H9 (cell line): Measurements from ENCODE around the gene PARD3. TPM values are rescaled to one million over a fixed set of nuclear protein-coding genes. Genes with fewer than 3 reads are reported as not detected.

ENCODE experiments used
- DNase-seq: peaks from one replicate; pipeline ENCODE4 v3.0.0-alpha.2; 2017
- H2AFZ ChIP-seq: one replicate; pipeline ENCODE4 v1.6.1; 2013; ENCODE audit warnings: mild to moderate bottlenecking, low read length, control low read depth, moderate library complexity
- H2AK5ac ChIP-seq: 2 replicates; pipeline ENCODE4 v1.6.1; 2013; ENCODE audit warnings: low read length, control low read depth, mixed read lengths; ENCODE audit not compliant: insufficient read length
- H2BK120ac ChIP-seq: one replicate; pipeline ENCODE4 v1.6.1; 2013; ENCODE audit warnings: low read depth, mild to moderate bottlenecking, low read length, control low read depth, inconsistent platforms; ENCODE audit not compliant: poor library complexity, severe bottlenecking
- H2BK12ac ChIP-seq: 2 replicates; pipeline ENCODE4 v1.6.1; 2013; ENCODE audit warnings: low read length, control low read depth, mixed read lengths, low read depth; ENCODE audit not compliant: insufficient read length
- H2BK15ac ChIP-seq: 2 replicates; pipeline ENCODE4 v1.6.1; 2013; ENCODE audit warnings: low read depth, low read length, control low read depth
- H2BK20ac ChIP-seq: one replicate; pipeline ENCODE4 v1.6.1; 2013; ENCODE audit warnings: low read depth, mild to moderate bottlenecking, low read length, control low read depth, inconsistent platforms; ENCODE audit not compliant: poor library complexity, severe bottlenecking
- H2BK5ac ChIP-seq: 2 replicates; pipeline ENCODE4 v1.6.1; 2013; ENCODE audit warnings: low read length, control low read depth, mixed read lengths; ENCODE audit not compliant: insufficient read length
- H3K14ac ChIP-seq: 2 replicates; pipeline ENCODE4 v1.6.1; 2013; ENCODE audit warnings: low read length, control low read depth; ENCODE audit not compliant: insufficient read depth
- H3K18ac ChIP-seq: 2 replicates; pipeline ENCODE4 v1.6.1; 2013; ENCODE audit warnings: low read depth, mild to moderate bottlenecking, mixed read lengths, low read length, control low read depth; ENCODE audit not compliant: insufficient read length
- H3K23ac ChIP-seq: 2 replicates; pipeline ENCODE4 v1.6.1; 2013; ENCODE audit warnings: low read length, control low read depth, mixed read lengths, low read depth; ENCODE audit not compliant: insufficient read length
- H3K23me2 ChIP-seq: 2 replicates; pipeline ENCODE4 v1.6.1; 2013; ENCODE audit warnings: low read depth, mild to moderate bottlenecking, mixed read lengths, low read length, control low read depth; ENCODE audit not compliant: insufficient read length, poor library complexity, severe bottlenecking
- H3K27ac ChIP-seq: 2 replicates; pipeline ENCODE4 v1.5.1; 2013; ENCODE audit warnings: low read length, control low read depth, mixed read lengths, low read depth; ENCODE audit not compliant: insufficient read length
- H3K27me3 ChIP-seq: 2 replicates; pipeline ENCODE4 v1.6.1; 2013; ENCODE audit warnings: low read length, control low read depth, inconsistent platforms; ENCODE audit not compliant: insufficient read depth
- H3K4ac ChIP-seq: 2 replicates; pipeline ENCODE4 v1.6.1; 2013; ENCODE audit warnings: low read depth, mild to moderate bottlenecking, control low read depth, inconsistent platforms, low read length, moderate library complexity
- H3K4me1 ChIP-seq: 2 replicates; pipeline ENCODE4 v1.6.1; 2013; ENCODE audit warnings: low read length, control low read depth, inconsistent platforms; ENCODE audit not compliant: insufficient read depth
- H3K4me2 ChIP-seq: 2 replicates; pipeline ENCODE4 v1.6.1; 2013; ENCODE audit warnings: low read length, control low read depth, mixed read lengths; ENCODE audit not compliant: insufficient read length, insufficient read depth
- H3K56ac ChIP-seq: 2 replicates; pipeline ENCODE4 v1.6.1; 2013; ENCODE audit warnings: low read depth, mild to moderate bottlenecking, mixed read lengths, low read length, control low read depth; ENCODE audit not compliant: insufficient read length
- H3K79me1 ChIP-seq: 2 replicates; pipeline ENCODE4 v1.6.1; 2013; ENCODE audit warnings: low read depth, mild to moderate bottlenecking, moderate library complexity, low read length, control low read depth, inconsistent platforms; ENCODE audit not compliant: insufficient read depth, poor library complexity, severe bottlenecking
- H3K79me2 ChIP-seq: 2 replicates; pipeline ENCODE4 v1.6.1; 2013; ENCODE audit warnings: low read length, control low read depth, inconsistent platforms; ENCODE audit not compliant: insufficient read depth
- H3K9ac ChIP-seq: 2 replicates; pipeline ENCODE4 v1.6.1; 2013; ENCODE audit warnings: low read length, control low read depth, mixed read lengths; ENCODE audit not compliant: insufficient read length; ENCODE audit errors: extremely low read depth
- H3K9me3 ChIP-seq: one replicate; pipeline ENCODE4 v1.6.1; 2013; ENCODE audit warnings: low read depth, low read length, inconsistent platforms; ENCODE audit not compliant: control insufficient read depth
- H3T11ph ChIP-seq: one replicate; pipeline ENCODE4 v1.6.1; 2013; ENCODE audit warnings: mild to moderate bottlenecking, low read length, control low read depth, inconsistent platforms
- H4K20me1 ChIP-seq: one replicate; pipeline ENCODE4 v1.6.1; 2013; ENCODE audit not compliant: control insufficient read depth, insufficient read length, insufficient read depth
- H4K5ac ChIP-seq: 2 replicates; pipeline ENCODE4 v1.6.1; 2013; ENCODE audit warnings: low read depth, mild to moderate bottlenecking, mixed read lengths, low read length, control low read depth; ENCODE audit not compliant: insufficient read length
- H4K8ac ChIP-seq: replicated peaks from 2 replicates; pipeline ENCODE4 v1.6.1; 2013; ENCODE audit warnings: low read length, control low read depth, mixed read lengths, low read depth; ENCODE audit not compliant: insufficient read length
- H4K91ac ChIP-seq: 2 replicates; pipeline ENCODE4 v1.6.1; 2013; ENCODE audit warnings: low read depth, mild to moderate bottlenecking, moderate library complexity, mixed read lengths, low read length, control low read depth; ENCODE audit not compliant: insufficient read length
- H3K27ac Mint-ChIP-seq, 3 experiments: 2 replicates in 2 of 3; 3 replicates in 1 of 3; pipeline ENCODE4 v1.8.0; 2020 to 2021; ENCODE audit warnings: mixed read lengths in 3 of 3, mild to moderate bottlenecking in 1 of 3, moderate library complexity in 1 of 3
- H3K27me3 Mint-ChIP-seq: 2 replicates; pipeline ENCODE4 v1.8.0; 2021; ENCODE audit warnings: low read depth, mild to moderate bottlenecking, moderate library complexity, mixed read lengths
- H3K36me3 Mint-ChIP-seq, 3 experiments: 2 replicates in 2 of 3; 3 replicates in 1 of 3; pipeline ENCODE4 v1.8.0; 2020 to 2021; ENCODE audit warnings: low read depth in 3 of 3, mixed read lengths in 3 of 3; ENCODE audit not compliant: insufficient read depth in 1 of 3
- H3K4me1 Mint-ChIP-seq, 2 experiments: 2 replicates each; pipeline ENCODE4 v1.8.0; 2020; ENCODE audit warnings: mixed read lengths in 2 of 2
- H3K4me3 Mint-ChIP-seq, 2 experiments: 2 replicates in 1 of 2; 3 replicates in 1 of 2; pipeline ENCODE4 v1.8.0; 2020 to 2021; ENCODE audit warnings: mild to moderate bottlenecking in 2 of 2, mixed read lengths in 2 of 2, moderate library complexity in 1 of 2
- H3K9me3 Mint-ChIP-seq, 2 experiments: 2 replicates in 1 of 2; 3 replicates in 1 of 2; pipeline ENCODE4 v1.8.0; 2020; ENCODE audit warnings: mild to moderate bottlenecking in 2 of 2, mixed read lengths in 2 of 2, moderate library complexity in 1 of 2
- CTCF ChIP-seq: fragments of 200-600 bp; sonication (generic); conservative IDR thresholded peaks from 3 replicates; pipeline ENCODE4 v1.8.0; 2021; ENCODE audit warnings: antibody characterized with exemption, mild to moderate bottlenecking
- WGBS: extraction: QIAGEN DNeasy Blood & Tissue Kit; methylation state at CpG from one replicate; pipeline ENCODE4 v1.1.7; 2013; ENCODE audit warnings: missing lambda C conversion rate, low lambda C conversion rate, mixed read lengths; ENCODE audit not compliant: insufficient read length; ENCODE audit errors: extremely low coverage; 5-methylcytosine and 5-hydroxymethylcytosine counted together
- total RNA-seq: library from RNA; stranded (reverse); gene quantifications from 2 replicates; pipeline ENCODE4 v1.2.1, GENCODE V29; 2021

PARD3 gene
- total RNA-seq, 1 experiment from 2014 or later, result 44.7 TPM

GRCh38 chr10:34203966-34204630 is 611.0 kb downstream of the PARD3 start:
- no CpG with 5 or more reads among the region's 7 CpGs for WGBS
- Histone ChIP-seq H4K20me1 (no peaks in the 10 kb centered on the region), H3K79me1 (no peaks in the 10 kb centered on the region), H2AFZ (no peak overlapping the region), H3K4me1 (no peaks in the 10 kb centered on the region; the same call in 1 of the 2 replicates), H3K23me2 (no peaks in the 10 kb centered on the region), H4K91ac (no peak overlapping the region), H3K27ac (no peak overlapping the region), H3K4me2 (no peak overlapping the region), H2BK15ac (no peak overlapping the region), H3K9me3 (no peaks in the 10 kb centered on the region), H4K8ac (no peak overlapping the region), H4K5ac (no peak overlapping the region), H3K9ac (no peak overlapping the region), H3K4ac (no peak overlapping the region), H2BK120ac (no peak overlapping the region), H2BK20ac (no peak overlapping the region), H2BK12ac (no peak overlapping the region), H2AK5ac (no peak overlapping the region), H3T11ph (no peak overlapping the region), H3K56ac (no peak overlapping the region), H3K27me3 (no peaks in the 10 kb centered on the region), H3K18ac (no peak overlapping the region), H2BK5ac (no peak overlapping the region), H3K14ac (no peak overlapping the region; the same call in 1 of the 2 replicates), H3K23ac (no peak overlapping the region), H3K79me2 (no peaks in the 10 kb centered on the region)
- Mint-ChIP-seq H3K36me3 (peaks cover 1 to 11% (median 5%) of the 10 kb centered on the region in 3 experiments; a peak in 4 of 7 replicates), H3K27me3 (no peaks in the 10 kb centered on the region), H3K9me3 (peaks cover 4% of the 10 kb centered on the region in 2 experiments; a peak in 3 of 5 replicates), H3K4me1 (peaks cover 33 to 38% of the 10 kb centered on the region in 2 experiments), H3K27ac (no peak overlapping the region), H3K4me3 (no peak overlapping the region)
- DNase-seq, result no peak
- TF ChIP-seq CTCF, result no peak
